IMR-90 (cell line): ENCODE data around the gene REPS1. TPM values are rescaled to one million over a fixed set of nuclear protein-coding genes. Genes with fewer than 3 reads are reported as not detected.

Experiments used
- ATAC-seq: fragments of 200-7000 bp; cut with Tn5 transposase; 2 replicates; pipeline ENCODE4 v1.9.1; 2020; ENCODE audit warnings: low read depth, mild to moderate bottlenecking, moderate library complexity
- BruUV-seq: library from RNA; stranded (reverse); fragments of 400-500 nt; replicated peaks from 2 replicates; lab custom pipeline; 2021; lab: Mats Ljungman, UMichigan
- CTCF ChIA-PET: fragments of 300-600 bp; formaldehyde crosslinking; extraction: SDS; loops from one replicate; lab custom pipeline; 2021; ENCODE audit warnings: antibody characterized with exemption; lab: Yijun Ruan, JAX
- POLR2A ChIA-PET: fragments of 300-600 bp; sonication (Branson Sonifier 250); formaldehyde crosslinking; loops from one replicate; lab custom pipeline; 2022; ENCODE audit warnings: antibody characterized with exemption; ENCODE audit not compliant: unreplicated experiment; lab: Charles Lee
- DNase-seq: peaks from one replicate; pipeline ENCODE4 v3.0.0; 2013
- H2AFZ ChIP-seq: replicated peaks from 2 replicates; pipeline ENCODE3; 2013; ENCODE audit warnings: low read length, mild to moderate bottlenecking; ENCODE audit not compliant: poor library complexity
- H2AK5ac ChIP-seq: 2 replicates; pipeline ENCODE4 v1.6.1; 2013; ENCODE audit warnings: low read depth, low read length, inconsistent platforms
- H2AK9ac ChIP-seq: replicated peaks from 2 replicates; pipeline ENCODE3; 2013; ENCODE audit warnings: mild to moderate bottlenecking, low read depth, low read length, moderate library complexity; ENCODE audit not compliant: poor library complexity
- H2BK120ac ChIP-seq: 2 replicates; pipeline ENCODE4 v1.6.1; 2013; ENCODE audit warnings: low read depth, low read length, inconsistent platforms
- H2BK15ac ChIP-seq: 3 replicates; pipeline ENCODE4 v1.6.1; 2013; ENCODE audit warnings: low read depth, low read length, inconsistent platforms
- H2BK20ac ChIP-seq: 2 replicates; pipeline ENCODE4 v1.6.1; 2013; ENCODE audit warnings: low read depth, mild to moderate bottlenecking, inconsistent platforms, low read length, moderate library complexity
- H2BK5ac ChIP-seq: 2 replicates; pipeline ENCODE4 v1.6.1; 2013; ENCODE audit warnings: mild to moderate bottlenecking, low read depth, low read length, inconsistent platforms; ENCODE audit not compliant: poor library complexity, severe bottlenecking
- H3K14ac ChIP-seq: replicated peaks from 2 replicates; pipeline ENCODE4 v1.6.1; 2013; ENCODE audit warnings: low read depth, low read length, inconsistent platforms
- H3K18ac ChIP-seq: 2 replicates; pipeline ENCODE4 v1.6.1; 2013; ENCODE audit warnings: low read depth, low read length, control low read depth
- H3K23ac ChIP-seq: 2 replicates; pipeline ENCODE4 v1.6.1; 2013; ENCODE audit warnings: low read depth, low read length, inconsistent platforms
- H3K27ac ChIP-seq: 2 replicates; pipeline ENCODE4 v1.5.1; 2013; ENCODE audit warnings: mild to moderate bottlenecking, control low read depth, low read length; ENCODE audit not compliant: insufficient read depth
- H3K27me3 ChIP-seq: 2 replicates; pipeline ENCODE4 v1.6.1; 2013; ENCODE audit warnings: low read length; ENCODE audit not compliant: control insufficient read depth, insufficient read depth
- H3K36me3 ChIP-seq: 2 replicates; pipeline ENCODE4 v1.6.1; 2013; ENCODE audit warnings: low read length, mixed read lengths; ENCODE audit not compliant: control insufficient read depth, insufficient read depth
- H3K4ac ChIP-seq: 2 replicates; pipeline ENCODE4 v1.6.1; 2013; ENCODE audit warnings: low read depth, low read length, inconsistent platforms
- H3K4me1 ChIP-seq: 2 replicates; pipeline ENCODE4 v1.6.1; 2013; ENCODE audit warnings: low read length, mixed read lengths; ENCODE audit not compliant: control insufficient read depth, insufficient read depth
- H3K4me2 ChIP-seq: 2 replicates; pipeline ENCODE4 v1.6.1; 2013; ENCODE audit warnings: low read depth, mild to moderate bottlenecking, control low read depth, low read length, moderate library complexity
- H3K4me3 ChIP-seq: 2 replicates; pipeline ENCODE4 v1.5.1; 2013; ENCODE audit warnings: low read depth, mild to moderate bottlenecking, control low read depth, low read length, moderate library complexity; ENCODE audit not compliant: insufficient read depth
- H3K56ac ChIP-seq: 2 replicates; pipeline ENCODE4 v1.6.1; 2013; ENCODE audit warnings: low read length, inconsistent platforms; ENCODE audit not compliant: insufficient read depth; ENCODE audit errors: extremely low read depth
- H3K79me1 ChIP-seq, 2 experiments: 2 replicates each; pipeline ENCODE4 v1.6.1; 2013; ENCODE audit warnings: low read length in 2 of 2, inconsistent platforms in 1 of 2, low read depth in 1 of 2
- H3K9ac ChIP-seq: 2 replicates; pipeline ENCODE4 v1.6.1; 2013; ENCODE audit warnings: low read depth, low read length, control low read depth
- H3K9me1 ChIP-seq: 2 replicates; pipeline ENCODE4 v1.6.1; 2013; ENCODE audit warnings: low read length, inconsistent platforms; ENCODE audit not compliant: insufficient read depth
- H3K9me3 ChIP-seq: 2 replicates; pipeline ENCODE4 v1.6.1; 2013; ENCODE audit warnings: low read length; ENCODE audit not compliant: control insufficient read depth, insufficient read depth
- H4K20me1 ChIP-seq: 2 replicates; pipeline ENCODE4 v1.6.1; 2013; ENCODE audit warnings: low read length, inconsistent platforms; ENCODE audit not compliant: insufficient read depth
- H4K5ac ChIP-seq: 2 replicates; pipeline ENCODE4 v1.6.1; 2013; ENCODE audit warnings: mild to moderate bottlenecking, low read depth, low read length, control low read depth
- H4K8ac ChIP-seq, 2 experiments: 2 replicates each; pipeline ENCODE4 v1.6.1; 2013; ENCODE audit warnings: low read depth in 2 of 2, low read length in 2 of 2, control low read depth in 1 of 2, inconsistent platforms in 1 of 2
- H4K91ac ChIP-seq: 2 replicates; pipeline ENCODE4 v1.6.1; 2013; ENCODE audit warnings: low read depth, low read length, inconsistent platforms; ENCODE audit not compliant: insufficient read depth
- BHLHE40 ChIP-seq: fragments of 150-350 bp; IDR thresholded peaks from 2 replicates; pipeline ENCODE4 v1.6.1; 2016; ENCODE audit warnings: mild to moderate bottlenecking, low read depth, low read length
- CEBPB ChIP-seq: IDR thresholded peaks from 2 replicates; pipeline ENCODE4 v1.6.1; 2012; ENCODE audit warnings: low read depth, low read length, improper control_type of control experiment
- CTCF ChIP-seq: conservative IDR thresholded peaks from 2 replicates; pipeline ENCODE4 v1.5.1; 2012; ENCODE audit warnings: mild to moderate bottlenecking, low read depth, low read length, improper control_type of control experiment
- ELK1 ChIP-seq: fragments of 150-350 bp; IDR thresholded peaks from 2 replicates; pipeline ENCODE4 v1.6.1; 2016; ENCODE audit warnings: low read depth, mild to moderate bottlenecking, low read length, moderate library complexity, borderline replicate concordance
- MAFK ChIP-seq: IDR thresholded peaks from 2 replicates; pipeline ENCODE4 v1.6.1; 2012; ENCODE audit warnings: low read depth, low read length, improper control_type of control experiment
- MXI1 ChIP-seq: IDR thresholded peaks from 2 replicates; pipeline ENCODE4 v1.6.1; 2012; ENCODE audit warnings: low read depth, mild to moderate bottlenecking, low read length, moderate library complexity, borderline replicate concordance
- NFE2L2 ChIP-seq: fragments of 150-350 bp; IDR thresholded peaks from 2 replicates; pipeline ENCODE4 v1.6.1; 2016; ENCODE audit warnings: low read depth, mild to moderate bottlenecking, low read length
- POLR2A ChIP-seq: IDR thresholded peaks from 2 replicates; pipeline ENCODE4 v1.6.1; 2012; ENCODE audit warnings: mild to moderate bottlenecking, low read depth, low read length
- RAD21 ChIP-seq: IDR thresholded peaks from 2 replicates; pipeline ENCODE4 v1.6.1; 2012; ENCODE audit warnings: low read length, improper control_type of control experiment
- RCOR1 ChIP-seq: IDR thresholded peaks from 2 replicates; pipeline ENCODE4 v1.6.1; 2012; ENCODE audit warnings: mild to moderate bottlenecking, low read length, improper control_type of control experiment; ENCODE audit not compliant: insufficient replicate concordance
- RFX5 ChIP-seq: IDR thresholded peaks from 2 replicates; pipeline ENCODE4 v1.8.0; 2012; ENCODE audit warnings: low read depth, mild to moderate bottlenecking, low read length, moderate library complexity
- USF2 ChIP-seq: fragments of 150-350 bp; IDR thresholded peaks from 2 replicates; pipeline ENCODE4 v1.6.1; 2017; ENCODE audit warnings: mild to moderate bottlenecking, antibody characterized with exemption, low read length, low read depth
- WGBS, 2 experiments: methylation state at CpG; one replicate each; pipeline versions ENCODE4 v1.1.5 to v1.1.7; 2013; ENCODE audit warnings: missing lambda C conversion rate in 2 of 2; ENCODE audit not compliant: insufficient read length in 1 of 2; ENCODE audit errors: extremely low coverage in 2 of 2; 5-methylcytosine and 5-hydroxymethylcytosine counted together
- dilution Hi-C: fragments of 300-500 bp; cut with HindIII; formaldehyde crosslinking; loops from one replicate; pipeline ENCODE4 v1.14.3; 2018; ENCODE audit warnings: low sequenced_read_pairs; ENCODE audit not compliant: unreplicated experiment
- in situ Hi-C: fragments of 300-500 bp; cut with MboI; formaldehyde crosslinking; loops from 3 replicates; pipeline ENCODE4 v1.14.3; 2019; ENCODE audit warnings: low sequenced_read_pairs, inconsistent platforms, mixed read lengths
- intact Hi-C: fragments of 100-400 bp; cut with micrococcal nuclease; formaldehyde crosslinking; loops from 2 replicates; pipeline ENCODE4 v1.10.0; 2022
- polyA plus RNA-seq, 3 experiments: library from polyadenylated mRNA; depleted of rRNA; stranded (reverse); fragments of >200 nt; gene quantifications; 2 replicates each; pipeline ENCODE4 v1.2.3, GENCODE V29; 2012; ENCODE audit warnings: low replicate concordance in 1 of 3
- total RNA-seq: library from RNA; depleted of rRNA; stranded (reverse); fragments of >200 nt; gene quantifications from 2 replicates; pipeline ENCODE4 v1.2.3, GENCODE V29; 2012

Gene REPS1
- total and polyA plus RNA-seq, 2 of the 4 experiments (the other 2 are of a cell fraction), result 21.9 to 24.2 TPM

GRCh38 chr6:138972226-138972665 is 15.8 kb downstream of the REPS1 start:
- H3K9ac ChIP-seq, result no peak overlapping the region
- H2BK5ac ChIP-seq, result peak overlapping the region; percentile 19
- H2AK5ac ChIP-seq, result no peak overlapping the region
- CTCF ChIA-PET, result no interaction called here
- BruUV-seq, result no TSS peak
- 0 out of 3 replicates have a peak overlapping the region, but pooled peaks have one; percentile 0 for H2BK15ac ChIP-seq
- H3K79me1 ChIP-seq, result peaks cover 20 to 62% of the 10 kb centered on the region in 2 experiments
- peak overlapping the region; percentile 2; the same call in 1 of the 2 replicates for H3K4ac ChIP-seq
- H3K9me1 ChIP-seq, result peaks cover 8% of the 10 kb centered on the region
- dilution Hi-C loops, result no loop called here
- peak overlapping the region; percentile 7; the same call in 1 of the 2 replicates for H3K18ac ChIP-seq
- in situ Hi-C loops, result no loop called here
- H3K27me3 ChIP-seq, result no peaks in the 10 kb centered on the region
- no peak overlapping the region for H2AFZ ChIP-seq
- ATAC-seq (peak; percentile 63), DNase-seq (peak; percentile 53)
- H2BK120ac ChIP-seq, result peak overlapping the region; percentile 81; the same call in 1 of the 2 replicates
- peak overlapping the region; percentile 18; the same call in 1 of the 2 replicates for H3K4me2 ChIP-seq
- no peak overlapping the region for H2AK9ac ChIP-seq
- H4K8ac ChIP-seq, result 0 out of 4 replicates have a peak overlapping the region, but pooled peaks have one; percentile 7 to 42
- no peak for TF ChIP-seq MXI1
- TF ChIP-seq RAD21, result no peak
- peak; percentile 17; the same call in 1 of the 2 replicates for TF ChIP-seq MAFK
- peak; percentile 83 for TF ChIP-seq NFE2L2
- TF ChIP-seq USF2, result no peak
- no peak for TF ChIP-seq BHLHE40
- TF ChIP-seq CEBPB, result no peak
- TF ChIP-seq CTCF, result no peak
- TF ChIP-seq RFX5, result no peak
- no peak for TF ChIP-seq ELK1
- no peak for TF ChIP-seq POLR2A
- no peak for TF ChIP-seq RCOR1
- no peak overlapping the region for H3K4me3 ChIP-seq
- no peak overlapping the region for H3K56ac ChIP-seq
- H4K20me1 ChIP-seq, result no peaks in the 10 kb centered on the region
- no peaks in the 10 kb centered on the region for H3K9me3 ChIP-seq
- H3K27ac ChIP-seq, result no peak overlapping the region
- H4K91ac ChIP-seq, result no peak overlapping the region; the same call in 1 of the 2 replicates
- 0 out of 2 replicates have a peak overlapping the region, but pooled peaks have one; percentile 79 for H3K14ac ChIP-seq
- H2BK20ac ChIP-seq, result peak overlapping the region; percentile 16
- no peaks in the 10 kb centered on the region for H3K36me3 ChIP-seq
- POLR2A ChIA-PET, result no interaction called here
- intact Hi-C loops, result no loop called here
- no peak overlapping the region for H4K5ac ChIP-seq
- no CpG with 5 or more reads among the region's 3 CpGs for WGBS, 2 experiments
- H3K4me1 ChIP-seq, result peaks cover 9% of the 10 kb centered on the region
- H3K23ac ChIP-seq, result peak overlapping the region; percentile 26; the same call in 1 of the 2 replicates
